Measurements from ENCODE around the gene COQ8B.
A peak's percentile ranks its signal among the peaks of the same experiment; 100 is the strongest.

The COQ8B gene

DNA sequence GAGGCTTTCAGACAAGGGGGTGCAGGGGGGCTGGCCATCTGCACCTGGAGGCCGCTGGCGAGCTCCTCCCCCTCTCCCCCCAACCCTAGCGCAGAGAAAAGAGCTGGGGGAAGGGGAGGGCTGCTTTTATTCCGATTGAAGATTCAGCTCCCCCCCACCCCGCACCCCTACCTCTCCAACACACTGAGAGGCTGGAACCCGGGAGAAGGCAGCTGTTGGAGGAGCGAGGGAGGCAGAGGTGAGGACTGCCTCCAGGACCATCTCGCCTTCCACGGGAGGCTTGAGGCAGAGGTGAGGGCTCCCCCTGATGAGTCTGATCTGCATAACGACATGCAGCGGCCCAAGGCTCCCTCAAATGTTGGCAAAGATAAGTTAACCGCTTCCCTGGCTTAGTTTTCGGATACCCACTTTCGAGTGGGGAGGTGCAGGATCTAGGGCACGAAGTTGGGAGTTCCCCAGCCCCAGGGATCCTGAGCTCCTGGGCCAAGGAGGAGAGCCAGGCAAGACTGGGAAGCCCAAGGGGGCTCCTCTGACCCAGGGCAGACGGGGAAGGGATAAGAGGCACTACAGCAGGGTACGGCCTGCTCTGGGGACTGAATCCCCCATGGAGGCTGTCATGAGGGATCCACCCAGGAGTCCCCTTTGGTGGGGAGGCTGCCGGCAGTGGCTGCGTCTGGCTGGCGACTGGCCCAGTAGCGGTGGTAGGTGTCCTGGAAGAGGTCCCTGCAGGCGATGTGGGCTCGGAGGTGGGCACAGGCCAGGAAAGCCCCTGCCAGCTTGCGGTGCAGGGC, 25.1 kb downstream of the COQ8B start:
- no peak for DNase-seq (ENCODE audit: low read depth)

GRCh38 chr19:40690693-40691420, 25.8 kb downstream of the COQ8B start:
- peak; percentile 71 for DNase-seq (ENCODE audit: low read depth)

- DNase-seq (ENCODE audit: low read depth) = no peak
Observed at GRCh38 chr19:40690050-40690692, 26.5 kb downstream of the COQ8B start, which contains the start of gene NUMBL. NUMBL (minus strand) TSS chr19:40690651; CDS start chr19:40690483, 168 bp downstream.

DNA sequence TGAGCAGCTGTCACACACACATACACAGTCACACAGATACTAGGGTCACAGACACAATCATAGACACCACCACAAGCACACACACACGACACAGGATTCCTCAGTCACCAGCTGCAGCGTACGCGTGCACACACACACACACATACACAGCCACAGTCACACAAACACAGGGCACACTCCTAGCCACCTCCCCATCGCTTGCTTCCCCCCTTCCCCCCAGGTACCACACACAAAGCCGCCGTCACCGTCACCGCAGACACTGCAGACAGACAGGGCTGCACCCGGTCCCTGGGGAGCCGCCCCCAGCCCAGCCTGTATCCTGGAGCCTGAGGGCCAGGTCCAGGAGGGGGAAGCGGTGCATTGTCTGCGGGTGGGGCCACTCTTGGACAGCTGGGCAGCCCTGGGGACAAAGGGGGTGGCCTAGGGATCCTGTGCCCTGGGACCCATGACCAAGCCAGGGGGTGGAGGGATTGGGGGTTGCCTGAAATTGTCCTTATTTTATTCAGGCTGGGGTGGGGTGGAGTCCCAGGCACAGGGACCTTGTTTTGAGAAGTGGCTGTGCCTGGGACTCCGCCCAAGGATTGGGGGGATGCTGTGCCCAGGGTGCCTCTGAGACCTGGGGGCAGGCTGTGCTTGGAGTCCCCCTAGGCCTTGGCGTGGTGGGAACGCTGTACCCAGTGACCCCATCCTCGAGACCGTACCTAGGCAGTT, 27.2 kb downstream of the COQ8B start:
- DNase-seq (ENCODE audit: low read depth) = no peak

GRCh38 chr19:40688987-40689338, 27.7 kb downstream of the COQ8B start:
- no peak for DNase-seq (ENCODE audit: low read depth)

- DNase-seq (ENCODE audit: low read depth) = no peak
Observed at GRCh38 chr19:40688309-40688708, 28.4 kb downstream of the COQ8B start.

DNA sequence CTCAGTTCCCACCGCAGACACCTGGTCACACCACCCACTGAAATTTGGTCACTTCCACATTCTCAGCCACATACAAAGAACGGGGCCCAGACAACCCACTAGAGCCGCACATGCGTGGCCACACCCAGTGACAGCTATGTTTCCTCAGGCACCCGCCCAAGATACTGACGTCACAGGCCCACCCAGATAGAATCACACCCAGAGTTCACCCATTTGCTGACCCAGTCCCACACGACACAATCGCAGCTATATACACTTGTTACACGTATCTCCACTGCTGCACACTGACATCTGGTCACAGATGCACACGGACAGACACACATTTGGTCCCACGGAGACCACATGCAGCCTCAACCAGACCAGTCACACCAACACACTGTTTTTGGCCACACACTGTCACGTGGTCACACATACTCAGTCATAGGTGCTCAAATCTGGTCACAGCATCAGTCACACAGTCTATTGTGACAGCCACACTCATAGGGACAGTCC, 29.1 kb downstream of the COQ8B start:
- no peak for DNase-seq (ENCODE audit: low read depth)

- no peak for DNase-seq (ENCODE audit: low read depth)
Observed at GRCh38 chr19:40686882-40687524, 29.7 kb downstream of the COQ8B start.

DNA sequence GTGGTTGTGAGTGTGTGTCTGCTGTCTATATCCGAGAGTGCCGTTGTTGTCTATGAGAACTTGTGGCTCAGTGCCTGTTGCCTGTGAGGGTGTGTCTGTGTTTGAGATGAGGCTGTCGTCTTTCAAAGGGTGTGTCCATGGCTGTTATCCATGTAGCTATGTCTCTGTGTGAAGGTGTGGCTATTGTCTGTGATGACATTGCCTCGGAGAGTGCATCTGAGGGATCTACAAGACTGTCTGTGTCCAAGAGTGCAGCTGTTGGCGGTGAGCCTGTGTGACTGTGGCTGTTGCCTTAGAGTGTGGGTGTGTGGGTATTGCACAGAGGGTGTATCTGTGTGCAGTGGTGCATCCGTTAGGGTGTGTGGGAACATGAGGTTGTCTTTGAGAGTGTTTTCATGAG, 31.1 kb downstream of the COQ8B start:
- no peak for DNase-seq (ENCODE audit: low read depth)

GRCh38 chr19:40685016-40685526, 31.6 kb downstream of the COQ8B start:
- no peak for DNase-seq (ENCODE audit: low read depth)

DNA sequence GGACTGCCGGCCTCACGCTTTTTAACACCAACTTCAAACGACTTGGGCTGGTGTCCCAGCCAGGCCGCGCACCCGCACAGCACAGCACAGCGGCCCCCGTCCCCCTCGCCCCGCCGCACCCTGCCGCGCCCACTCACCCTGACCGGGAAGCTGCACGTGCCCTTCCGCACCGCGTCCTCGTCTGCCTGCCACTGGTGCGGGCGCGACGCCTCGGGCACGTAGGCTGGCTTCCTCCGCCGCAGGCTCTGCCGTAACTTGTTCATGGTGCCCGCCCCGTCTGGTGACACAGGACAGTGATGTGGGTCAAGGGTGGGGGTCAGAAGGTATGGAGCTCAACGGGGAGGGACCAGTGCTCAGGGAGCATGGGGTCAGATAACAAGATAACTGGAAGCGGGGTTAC, 32.4 kb downstream of the COQ8B start:
- DNase-seq (ENCODE audit: low read depth) = no peak

DNA sequence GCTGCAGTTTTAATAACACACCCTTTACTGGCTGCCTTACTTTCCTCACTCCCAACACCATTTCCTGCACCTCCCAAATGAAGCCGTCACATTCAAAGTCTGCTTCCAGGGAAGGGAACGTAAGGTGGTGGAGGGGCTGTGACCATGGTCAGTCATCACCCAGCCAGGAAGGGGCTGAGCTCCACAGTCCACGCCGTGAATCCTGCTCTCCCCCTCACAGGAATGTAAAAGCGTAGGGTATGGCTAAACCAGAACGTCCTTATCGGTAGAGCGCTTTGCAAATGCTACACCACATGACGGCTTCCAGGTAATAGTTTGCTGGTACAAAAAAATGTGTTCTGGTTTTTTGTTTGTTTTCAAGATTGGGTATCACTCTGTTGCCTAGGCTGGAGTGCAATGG, 33.2 kb downstream of the COQ8B start:
- no peak for DNase-seq (ENCODE audit: low read depth)

GRCh38 chr19:40682431-40682964, 34.2 kb downstream of the COQ8B start:
- no peak for DNase-seq (ENCODE audit: low read depth)

- no peak for DNase-seq (ENCODE audit: low read depth)
Observed at GRCh38 chr19:40681039-40681438, 35.6 kb downstream of the COQ8B start.

DNA sequence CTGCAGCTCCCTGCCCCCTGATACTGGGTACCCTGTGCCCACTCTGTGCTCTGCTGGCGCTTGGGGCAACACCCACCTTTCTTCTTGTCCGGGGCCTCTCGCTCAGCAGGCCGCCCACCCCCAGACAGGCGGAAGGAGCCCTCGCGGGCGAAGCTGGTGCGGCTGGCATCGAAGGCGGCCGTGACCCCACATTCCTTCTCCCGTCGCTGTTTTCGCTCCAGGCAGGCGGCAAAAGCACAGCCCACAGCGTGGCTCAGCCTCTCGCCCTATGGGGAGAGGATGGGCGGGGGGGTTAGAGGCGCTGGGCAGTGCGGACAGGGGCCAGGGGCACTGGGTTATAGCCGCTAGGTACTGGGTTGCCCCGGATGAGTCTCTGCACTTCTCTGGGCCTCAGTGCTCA, 39.5 kb downstream of the COQ8B start:
- no peak for DNase-seq (ENCODE audit: low read depth)

GRCh38 chr19:40674291-40674690, 42.4 kb downstream of the COQ8B start:
- DNase-seq (ENCODE audit: low read depth) = no peak

DNA sequence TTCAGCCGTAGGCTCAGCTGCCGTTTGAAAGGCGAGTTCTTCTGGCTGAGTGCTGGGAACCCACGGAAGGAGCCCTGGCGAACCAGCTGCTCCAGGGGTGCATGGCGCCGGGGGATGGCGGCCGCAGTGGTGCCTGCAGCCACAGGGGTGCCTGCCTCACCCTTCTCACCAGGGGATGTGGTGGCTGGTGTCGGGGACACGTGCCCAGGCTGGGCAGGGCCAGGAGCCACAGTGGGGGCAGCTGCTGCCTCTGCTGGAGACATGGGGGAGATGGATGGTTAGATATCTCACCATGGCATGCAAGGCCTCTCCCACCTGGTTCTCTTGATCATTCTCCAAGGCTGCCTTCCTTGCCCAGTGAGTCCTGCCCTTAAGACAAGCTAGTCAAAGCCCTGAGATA, 43.3 kb downstream of the COQ8B start:
- no peak for DNase-seq (ENCODE audit: low read depth)

GRCh38 chr19:40672573-40673299, 44.0 kb downstream of the COQ8B start:
- no peak for DNase-seq (ENCODE audit: low read depth)

GRCh38 chr19:40672038-40672437, 44.6 kb downstream of the COQ8B start:
- DNase-seq (ENCODE audit: low read depth) = no peak

GRCh38 chr19:40671404-40671803, 45.3 kb downstream of the COQ8B start:
- DNase-seq (ENCODE audit: low read depth) = no peak

Measured in stimulated activated CD8-positive, alpha-beta memory T cell treated with anti-CD3 and anti-CD28 coated beads, Interleukin-15, amount 100 ng/mL, for 1 hour (primary cell).